Mononuclear cell (primary cell): Measurements from ENCODE around the gene DNAAF8. TPM values are rescaled to one million over a fixed set of nuclear protein-coding genes. Genes with fewer than 3 reads are reported as not detected.
"Not testable (repeated sequence)": the region's sequence is repeated elsewhere in the genome, so short reads cannot be mapped to it uniquely, and the experiment has no call there.

Source experiments
- H3K27me3 ChIP-seq: 2 replicates; pipeline ENCODE4 v1.6.0; 2011; ENCODE audit warnings: low read length, control low read depth; ENCODE audit not compliant: insufficient read depth
- H3K4me1 ChIP-seq: 2 replicates; pipeline ENCODE4 v1.5.1; 2011; ENCODE audit warnings: mild to moderate bottlenecking, low read length, control low read depth; ENCODE audit not compliant: insufficient read depth
- H3K4me3 ChIP-seq: 2 replicates; pipeline ENCODE4 v1.5.1; 2011; ENCODE audit warnings: mild to moderate bottlenecking, low read length, moderate library complexity
- H3K9me3 ChIP-seq: 2 replicates; pipeline ENCODE4 v1.5.1; 2011; ENCODE audit warnings: low read depth, mild to moderate bottlenecking, control low read depth, low read length
- total RNA-seq: library from RNA; depleted of rRNA; stranded (reverse); fragments of >200 nt; gene quantifications from one replicate; pipeline ENCODE4 v1.2.3, GENCODE V29; 2012

The DNAAF8 gene
- total RNA-seq, 1 donor = not detected

DNA sequence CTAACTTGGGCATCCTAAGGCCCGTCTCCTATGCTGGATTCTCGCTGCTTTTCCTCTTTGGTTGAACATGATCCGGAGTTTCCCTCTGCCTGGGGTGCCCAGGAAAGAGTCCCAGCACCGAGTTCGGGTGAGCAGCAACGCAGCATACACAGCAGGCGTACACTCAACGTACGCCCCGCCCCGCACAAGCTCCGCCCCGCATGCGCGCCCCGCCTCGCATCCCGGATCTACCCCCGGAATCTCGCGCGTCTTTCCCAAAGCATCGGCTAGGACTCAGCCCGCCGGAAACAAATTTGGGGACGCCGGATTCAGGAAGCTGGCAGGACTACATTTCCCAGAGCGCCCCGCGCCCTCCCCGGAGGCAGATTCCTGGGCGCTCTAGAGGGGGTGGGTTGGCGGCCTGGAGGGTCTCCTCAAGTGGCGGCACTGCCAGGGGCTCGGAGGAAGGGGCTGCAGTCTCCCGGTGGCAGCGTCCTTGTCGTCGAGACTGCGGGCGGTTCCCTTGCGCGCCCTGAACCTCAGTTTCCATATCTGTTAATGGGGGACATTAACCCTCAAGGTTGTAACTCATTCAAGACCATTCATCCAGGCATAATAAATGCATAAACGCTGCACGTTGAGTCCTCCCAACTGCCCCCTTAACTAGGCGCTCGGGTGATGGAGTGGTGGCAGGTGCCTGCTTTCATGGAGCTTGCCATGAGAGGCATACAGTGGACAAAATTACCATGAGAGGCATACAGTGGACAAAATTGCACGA lies 34.4 kb downstream of the DNAAF8 start:
- Histone ChIP-seq H3K27me3 (no peaks in the 10 kb centered on the region), H3K4me1 (peaks cover 31% of the 10 kb centered on the region), H3K4me3 (peak overlapping the region; percentile 58), H3K9me3 (no peaks in the 10 kb centered on the region)

DNA sequence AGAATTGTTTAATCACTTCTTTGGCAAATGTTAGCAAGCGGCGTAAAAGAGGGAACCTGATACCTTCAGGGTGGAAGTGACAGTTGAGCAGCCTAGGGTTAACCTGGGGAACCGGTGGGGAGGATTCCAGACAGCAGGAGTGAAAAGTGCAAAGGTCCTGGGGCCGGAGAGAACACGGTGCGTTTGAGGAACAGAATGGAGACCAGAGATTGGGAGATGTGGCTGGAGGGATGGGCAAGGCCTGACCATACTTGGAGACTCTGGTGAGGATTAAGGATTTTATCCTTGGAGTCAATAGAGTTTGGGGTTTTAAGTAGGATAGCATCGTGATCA lies 34.9 kb downstream of the DNAAF8 start:
- Histone ChIP-seq H3K9me3 (no peaks in the 10 kb centered on the region), H3K4me3 (no peak overlapping the region), H3K4me1 (peaks cover 31% of the 10 kb centered on the region), H3K27me3 (no peaks in the 10 kb centered on the region)

DNA sequence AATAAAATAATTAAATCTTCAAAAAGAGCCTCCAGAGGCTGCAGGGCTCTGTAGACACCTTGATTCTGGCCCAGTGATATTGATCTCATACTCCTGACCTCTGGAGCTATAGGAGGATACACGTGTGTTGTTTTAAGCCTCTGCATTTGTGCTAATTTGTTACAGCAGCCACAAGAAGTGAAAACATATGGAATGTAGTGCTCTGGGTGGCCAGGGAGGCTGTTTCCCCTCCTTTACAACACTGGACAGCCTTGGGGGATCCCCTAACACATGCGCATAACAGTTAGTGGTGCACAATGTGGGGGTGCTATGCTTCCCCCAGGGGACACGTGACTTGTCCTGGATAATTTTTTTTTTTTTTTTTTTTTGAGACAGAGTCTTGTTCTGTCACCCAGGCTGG lies 37.3 kb downstream of the DNAAF8 start:
- Histone ChIP-seq H3K4me1 (peaks cover 20% of the 10 kb centered on the region), H3K9me3 (no peaks in the 10 kb centered on the region), H3K27me3 (no peaks in the 10 kb centered on the region), H3K4me3 (no peak overlapping the region)

- peaks cover 16% of the 10 kb centered on the region for H3K4me1 ChIP-seq
- no peaks in the 10 kb centered on the region for H3K9me3 ChIP-seq
- H3K27me3 ChIP-seq = no peaks in the 10 kb centered on the region
- H3K4me3 ChIP-seq = no peak overlapping the region
These were observed 38.0 kb downstream of the DNAAF8 start for GRCh38 chr16:4772351-4772750.

DNA sequence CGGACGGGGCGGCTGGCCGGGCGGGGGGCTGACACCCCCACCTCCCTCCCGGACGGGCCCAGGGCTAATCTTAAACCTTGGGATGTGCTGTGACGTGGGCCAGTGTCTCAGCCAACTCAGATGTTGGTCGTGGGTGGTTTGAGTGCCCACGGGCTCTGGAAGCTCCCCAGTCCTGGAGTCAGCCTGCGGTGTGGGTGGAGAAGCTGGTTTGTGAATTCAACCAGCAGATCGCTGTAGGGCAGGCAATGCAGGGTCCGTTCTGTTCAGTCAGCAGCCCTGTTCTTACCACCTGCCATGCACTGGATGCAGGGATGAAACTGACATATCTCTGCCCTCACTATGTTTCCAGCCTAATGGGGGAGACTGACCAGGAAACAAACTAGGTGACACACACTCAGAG lies 40.7 kb downstream of the DNAAF8 start:
- H3K4me3 ChIP-seq = no peak overlapping the region
- no peaks in the 10 kb centered on the region for H3K27me3 ChIP-seq
- H3K4me1 ChIP-seq = no peaks in the 10 kb centered on the region
- H3K9me3 ChIP-seq = no peaks in the 10 kb centered on the region

DNA sequence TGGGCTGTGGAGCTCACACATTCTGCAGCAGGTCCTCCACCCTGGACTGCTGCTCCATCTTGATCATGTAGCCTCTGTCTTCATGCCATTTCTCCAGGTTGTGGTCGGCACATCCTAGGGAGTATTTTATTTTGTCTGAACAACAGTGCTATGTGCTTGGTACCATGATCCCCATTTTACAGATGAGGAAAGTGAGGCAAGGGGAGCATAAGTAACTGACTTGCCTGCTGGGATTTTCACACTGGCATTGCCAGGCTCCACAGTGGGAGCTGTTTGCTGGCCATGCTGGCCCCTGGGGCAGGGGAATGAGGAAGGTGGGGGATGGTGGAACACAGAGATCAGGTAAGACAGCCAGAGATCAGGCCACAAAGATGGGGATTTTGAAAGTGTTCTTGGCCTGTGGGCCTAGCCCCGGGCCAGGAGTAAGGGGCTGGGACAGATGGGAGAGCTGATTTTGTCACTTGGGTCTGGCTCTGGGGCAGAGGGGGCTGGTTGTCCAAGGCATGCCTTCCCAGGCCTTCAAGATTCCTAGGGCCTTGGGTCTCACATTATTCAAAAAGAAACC lies 41.9 kb downstream of the DNAAF8 start:
- Histone ChIP-seq H3K4me1 (peaks cover under 1% of the 10 kb centered on the region), H3K27me3 (no peaks in the 10 kb centered on the region)

GRCh38 chr16:4777339-4778049 lies 43.2 kb downstream of the DNAAF8 start:
- Histone ChIP-seq H3K4me1 (peaks cover 9% of the 10 kb centered on the region), H3K9me3 (no peaks in the 10 kb centered on the region), H3K27me3 (no peaks in the 10 kb centered on the region), H3K4me3 (no peak overlapping the region)

More for the DNA sequence above, 41.9 kb downstream of the DNAAF8 start:
- no peaks in the 10 kb centered on the region for H3K9me3 ChIP-seq
- no peak overlapping the region for H3K4me3 ChIP-seq

DNA sequence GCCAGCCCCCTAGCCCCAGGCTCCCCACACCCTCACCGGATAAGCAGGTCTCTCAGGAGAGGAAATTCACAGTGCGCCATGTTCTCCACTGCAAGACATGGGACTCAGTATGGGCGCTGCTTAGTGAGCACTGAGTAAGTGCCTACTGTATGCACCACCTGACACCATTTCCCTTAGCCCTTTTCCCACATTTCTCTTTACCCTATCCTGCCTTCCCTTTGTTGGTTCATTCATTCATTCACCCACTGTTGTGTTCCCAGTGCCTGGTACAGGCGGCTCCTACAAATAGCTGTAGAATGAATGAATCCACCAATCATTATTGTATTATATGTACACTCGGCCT lies 43.7 kb downstream of the DNAAF8 start:
- H3K4me3 ChIP-seq = no peak overlapping the region
- H3K9me3 ChIP-seq = no peaks in the 10 kb centered on the region
- H3K4me1 ChIP-seq = peaks cover 10% of the 10 kb centered on the region
- no peaks in the 10 kb centered on the region for H3K27me3 ChIP-seq

DNA sequence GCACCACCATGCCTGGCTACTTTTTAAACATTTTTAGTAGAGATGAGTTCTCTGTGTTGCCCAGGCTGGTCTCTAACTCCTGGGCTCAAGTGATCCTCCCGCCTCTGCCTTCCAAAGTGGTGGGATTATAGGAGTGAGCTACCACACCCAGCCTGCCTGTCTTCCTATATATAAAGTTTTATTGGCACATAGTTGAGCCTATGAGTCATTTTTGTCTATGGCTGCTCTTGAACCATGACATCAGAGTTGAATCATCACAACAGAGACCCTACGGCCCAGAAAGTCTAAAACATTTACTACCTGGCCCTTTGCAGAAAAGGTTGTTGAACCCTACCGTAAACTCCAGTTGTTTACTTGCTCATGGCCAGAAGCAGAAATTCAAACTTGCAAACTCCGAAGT lies 45.9 kb downstream of the DNAAF8 start:
- Histone ChIP-seq H3K27me3 (no peaks in the 10 kb centered on the region), H3K4me1 (peaks cover 10% of the 10 kb centered on the region), H3K4me3 (no peak overlapping the region), H3K9me3 (no peaks in the 10 kb centered on the region)

DNA sequence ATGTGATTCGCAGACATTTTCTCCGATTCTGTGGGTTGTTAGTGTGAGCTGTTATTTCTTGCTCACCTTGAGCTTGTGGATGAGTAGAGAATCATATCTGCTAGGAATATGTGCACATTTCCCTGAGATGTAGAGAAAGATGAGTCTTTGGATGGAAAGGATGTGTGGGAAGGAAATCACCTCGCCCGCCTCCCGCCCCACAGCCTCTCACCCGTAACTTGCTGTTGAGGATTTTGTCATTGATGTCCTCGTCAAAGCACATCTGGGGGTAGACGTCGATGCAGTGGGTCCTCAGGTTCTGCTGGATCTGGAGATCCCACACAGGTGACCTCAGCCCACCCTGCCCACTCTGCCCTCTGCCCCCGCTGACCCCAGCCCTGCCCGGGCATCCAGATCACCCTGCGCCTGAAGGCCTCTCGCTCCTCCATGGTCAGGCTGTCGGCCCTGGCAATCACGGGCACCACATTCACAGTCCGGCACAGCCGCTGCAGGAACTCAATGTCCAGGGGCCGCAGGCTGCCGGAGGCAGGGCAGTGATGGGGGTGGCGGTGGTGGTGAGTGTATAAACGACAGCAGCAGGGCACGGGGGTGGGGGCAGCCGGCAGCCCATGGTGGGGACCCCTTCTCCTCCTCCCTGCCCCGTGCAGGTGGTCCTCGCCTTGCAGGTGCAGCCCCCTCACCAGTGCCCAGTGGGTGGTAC lies 49.1 kb downstream of the DNAAF8 start:
- H3K4me3 ChIP-seq = no peak overlapping the region
- no peaks in the 10 kb centered on the region for H3K9me3 ChIP-seq
- peaks cover 10% of the 10 kb centered on the region for H3K4me1 ChIP-seq
- no peaks in the 10 kb centered on the region for H3K27me3 ChIP-seq

GRCh38 chr16:4783951-4784336 lies 49.6 kb downstream of the DNAAF8 start:
- Histone ChIP-seq H3K9me3 (no peaks in the 10 kb centered on the region), H3K4me1 (peaks cover 10% of the 10 kb centered on the region), H3K27me3 (no peaks in the 10 kb centered on the region), H3K4me3 (no peak overlapping the region)

GRCh38 chr16:4784444-4784987 lies 50.2 kb downstream of the DNAAF8 start:
- H3K9me3 ChIP-seq, H3K27me3 ChIP-seq, H3K4me3 ChIP-seq: not testable (repeated sequence)
- peaks cover 10% of the 10 kb centered on the region for H3K4me1 ChIP-seq

DNA sequence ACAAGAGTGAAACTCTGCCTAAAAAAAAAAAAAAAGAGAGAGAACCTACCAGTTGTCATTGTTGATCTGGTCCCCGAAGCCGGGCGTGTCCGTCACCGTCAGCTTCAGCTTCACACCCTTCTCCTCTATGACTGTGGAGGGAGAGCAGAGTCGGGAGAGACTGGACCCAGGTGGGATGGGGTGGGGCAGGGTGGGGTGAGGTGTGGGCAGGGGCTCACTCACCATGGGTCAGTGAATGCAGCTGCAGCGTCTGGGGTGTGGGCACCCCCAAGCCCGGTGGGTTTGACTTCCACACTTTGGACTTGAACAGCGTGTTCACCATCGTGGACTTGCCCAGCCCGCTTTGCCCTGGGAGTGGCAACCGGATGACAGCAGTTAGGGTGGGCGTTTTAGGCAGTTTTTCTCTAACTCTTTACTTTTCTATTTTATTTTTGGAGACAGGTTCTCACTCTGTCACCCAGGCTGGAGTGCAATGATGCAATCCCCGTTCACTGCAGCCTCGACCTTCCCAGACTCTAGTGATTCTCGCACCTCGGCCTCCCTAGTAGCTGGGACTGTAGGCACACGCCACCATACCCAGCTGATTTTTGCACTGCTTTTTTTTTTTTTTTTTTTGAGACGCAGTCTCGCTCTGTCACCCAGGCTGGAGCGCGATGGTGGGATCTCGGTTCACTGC lies 51.6 kb downstream of the DNAAF8 start:
- H3K9me3 ChIP-seq = no peaks in the 10 kb centered on the region
- peaks cover 10% of the 10 kb centered on the region for H3K4me1 ChIP-seq
- H3K4me3 ChIP-seq = no peak overlapping the region
- H3K27me3 ChIP-seq = no peaks in the 10 kb centered on the region

DNA sequence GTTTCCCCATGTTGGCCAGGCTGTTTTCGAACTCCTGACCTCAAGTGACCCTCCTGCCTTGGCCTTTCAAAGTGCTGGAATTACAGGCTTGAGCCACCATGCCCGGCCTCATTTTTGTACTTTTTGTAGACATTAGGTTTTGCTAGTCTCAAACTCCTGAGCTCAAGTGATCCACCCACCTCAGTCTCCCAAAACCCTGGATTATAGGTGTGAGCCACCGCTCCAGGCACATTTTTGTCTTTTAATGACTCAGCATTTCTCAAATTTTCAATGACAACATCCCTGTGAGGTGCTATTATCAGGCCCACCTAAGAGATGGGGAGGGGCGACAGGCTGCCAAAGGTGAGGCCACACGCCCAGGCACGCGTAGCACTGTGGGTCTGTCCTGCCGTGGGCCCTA lies 52.7 kb downstream of the DNAAF8 start:
- no peaks in the 10 kb centered on the region for H3K27me3 ChIP-seq
- H3K4me3 ChIP-seq = no peak overlapping the region
- peaks cover 5% of the 10 kb centered on the region for H3K4me1 ChIP-seq
- H3K9me3 ChIP-seq = no peaks in the 10 kb centered on the region
